Astrocyte (in vitro differentiated cells and primary cell): ENCODE data around the gene LSM7. TPM values are rescaled to one million over a fixed set of nuclear protein-coding genes. Genes with fewer than 3 reads are reported as not detected.
A peak's percentile ranks its signal among the peaks of the same experiment; 100 is the strongest.

Experiments
- DNase-seq: peaks from one replicate; pipeline ENCODE4 v3.0.0-alpha.2; 2010; ENCODE audit warnings: low read depth
- FAIRE-seq: peaks from 2 replicates; lab custom pipeline; 2011; peaks lifted over from hg19 to GRCh38; lab: Jason Lieb, UNC
- H2AFZ ChIP-seq: 2 replicates; pipeline ENCODE4 v1.6.0; 2012; ENCODE audit warnings: low read depth, low read length, inconsistent platforms
- H3K27ac ChIP-seq: 2 replicates; pipeline ENCODE4 v1.5.1; 2011; ENCODE audit warnings: low read depth, low read length, inconsistent platforms
- H3K27me3 ChIP-seq: 2 replicates; pipeline ENCODE4 v1.6.0; 2011; ENCODE audit warnings: low read length, inconsistent platforms; ENCODE audit not compliant: insufficient read depth
- H3K36me3 ChIP-seq: 2 replicates; pipeline ENCODE4 v1.5.1; 2011; ENCODE audit warnings: low read length, inconsistent platforms; ENCODE audit not compliant: insufficient read depth
- H3K4me1 ChIP-seq: 2 replicates; pipeline ENCODE4 v1.5.1; 2011; ENCODE audit warnings: low read length, inconsistent platforms; ENCODE audit not compliant: insufficient read depth
- H3K4me2 ChIP-seq: 2 replicates; pipeline ENCODE4 v1.6.0; 2012; ENCODE audit warnings: low read length, inconsistent platforms
- H3K4me3 ChIP-seq: 2 replicates; pipeline ENCODE4 v1.5.1; 2011; ENCODE audit warnings: low read depth, mild to moderate bottlenecking, low read length, inconsistent platforms; ENCODE audit not compliant: insufficient read depth
- H3K79me2 ChIP-seq: 2 replicates; pipeline ENCODE4 v1.6.0; 2012; ENCODE audit warnings: mild to moderate bottlenecking, low read length, inconsistent platforms; ENCODE audit not compliant: insufficient read depth
- H3K9ac ChIP-seq: 2 replicates; pipeline ENCODE4 v1.6.0; 2012; ENCODE audit warnings: mild to moderate bottlenecking, low read length, inconsistent platforms
- H3K9me3 ChIP-seq: 2 replicates; pipeline ENCODE4 v1.5.1; 2012; ENCODE audit warnings: low read depth, mild to moderate bottlenecking, low read length, inconsistent platforms; ENCODE audit not compliant: insufficient read depth
- H4K20me1 ChIP-seq: 2 replicates; pipeline ENCODE4 v1.6.0; 2012; ENCODE audit warnings: low read length, inconsistent platforms; ENCODE audit not compliant: insufficient read depth
- H3K27ac Mint-ChIP-seq: one replicate; pipeline ENCODE4 v1.8.0; 2021; ENCODE audit warnings: mild to moderate bottlenecking, mixed read lengths; ENCODE audit not compliant: unreplicated experiment
- H3K27me3 Mint-ChIP-seq: one replicate; pipeline ENCODE4 v1.8.0; 2021; ENCODE audit warnings: low read depth, mixed read lengths; ENCODE audit not compliant: unreplicated experiment
- H3K36me3 Mint-ChIP-seq: one replicate; pipeline ENCODE4 v1.8.0; 2021; ENCODE audit warnings: low read depth, mixed read lengths; ENCODE audit not compliant: unreplicated experiment
- H3K4me1 Mint-ChIP-seq: one replicate; pipeline ENCODE4 v1.8.0; 2021; ENCODE audit warnings: low read depth, mixed read lengths; ENCODE audit not compliant: unreplicated experiment
- H3K4me3 Mint-ChIP-seq: one replicate; pipeline ENCODE4 v1.8.0; 2021; ENCODE audit warnings: mild to moderate bottlenecking, moderate library complexity, mixed read lengths; ENCODE audit not compliant: unreplicated experiment
- H3K9me3 Mint-ChIP-seq: one replicate; pipeline ENCODE4 v1.8.0; 2021; ENCODE audit warnings: mild to moderate bottlenecking, mixed read lengths; ENCODE audit not compliant: unreplicated experiment
- CTCF ChIP-seq: IDR thresholded peaks from 2 replicates; pipeline ENCODE4 v1.5.1; 2011; ENCODE audit warnings: low read depth, mild to moderate bottlenecking, inconsistent platforms, low read length, moderate library complexity; ENCODE audit not compliant: insufficient read depth
- EZH2 ChIP-seq: IDR thresholded peaks from 2 replicates; pipeline ENCODE4 v1.6.1; 2012; ENCODE audit warnings: mild to moderate bottlenecking, low read length, inconsistent platforms; ENCODE audit not compliant: insufficient read depth
- total RNA-seq: library from RNA; stranded (reverse); gene quantifications from 2 replicates; pipeline ENCODE4 v1.2.1, GENCODE V29; 2021

Gene LSM7
- total RNA-seq, 1 donor from 2014 or later, result 91.4 TPM

GRCh38 chr19:2356036-2356646 lies 27.8 kb upstream of the LSM7 start:
- no peak for FAIRE-seq

GRCh38 chr19:2355168-2356035 lies 27.0 kb upstream of the LSM7 start:
- H3K79me2 ChIP-seq, result no peaks in the 10 kb centered on the region
- H3K4me3 ChIP-seq, result no peak overlapping the region
- H4K20me1 ChIP-seq, result peaks cover 1% of the 10 kb centered on the region
- Mint-ChIP-seq H3K27ac (peak overlapping the region; percentile 69), H3K36me3 (no peaks in the 10 kb centered on the region), H3K9me3 (no peaks in the 10 kb centered on the region), H3K4me1 (no peaks in the 10 kb centered on the region), H3K27me3 (peaks cover 9% of the 10 kb centered on the region), H3K4me3 (no peak overlapping the region)
- FAIRE-seq (no peak), DNase-seq (no peak)
- H3K27ac ChIP-seq, result no peak overlapping the region
- no peak overlapping the region for H2AFZ ChIP-seq
- TF ChIP-seq EZH2 (no peak), CTCF (no peak)
- peaks cover 12% of the 10 kb centered on the region for H3K27me3 ChIP-seq
- no peak overlapping the region for H3K9ac ChIP-seq
- no peaks in the 10 kb centered on the region for H3K36me3 ChIP-seq
- no peaks in the 10 kb centered on the region for H3K9me3 ChIP-seq
- no peaks in the 10 kb centered on the region for H3K4me1 ChIP-seq
- no peak overlapping the region for H3K4me2 ChIP-seq

More at GRCh38 chr19:2356036-2356646, 27.8 kb upstream of the LSM7 start:
- Mint-ChIP-seq H3K4me3 (no peak overlapping the region), H3K27me3 (peaks cover 13% of the 10 kb centered on the region), H3K9me3 (no peaks in the 10 kb centered on the region), H3K36me3 (no peaks in the 10 kb centered on the region), H3K27ac (no peak overlapping the region), H3K4me1 (no peaks in the 10 kb centered on the region)
- no peaks in the 10 kb centered on the region for H3K79me2 ChIP-seq
- no peak overlapping the region for H3K4me2 ChIP-seq
- H2AFZ ChIP-seq, result no peak overlapping the region
- TF ChIP-seq CTCF (no peak), EZH2 (no peak)
- no peaks in the 10 kb centered on the region for H4K20me1 ChIP-seq
- H3K9me3 ChIP-seq, result no peaks in the 10 kb centered on the region
- no peak overlapping the region for H3K27ac ChIP-seq
- no peaks in the 10 kb centered on the region for H3K4me1 ChIP-seq
- H3K9ac ChIP-seq, result no peak overlapping the region
- no peaks in the 10 kb centered on the region for H3K36me3 ChIP-seq
- H3K27me3 ChIP-seq, result peaks cover 16% of the 10 kb centered on the region
- no peak overlapping the region for H3K4me3 ChIP-seq
- no peak for DNase-seq
